ENCODE measurements around the gene SDHAF2.

DNA sequence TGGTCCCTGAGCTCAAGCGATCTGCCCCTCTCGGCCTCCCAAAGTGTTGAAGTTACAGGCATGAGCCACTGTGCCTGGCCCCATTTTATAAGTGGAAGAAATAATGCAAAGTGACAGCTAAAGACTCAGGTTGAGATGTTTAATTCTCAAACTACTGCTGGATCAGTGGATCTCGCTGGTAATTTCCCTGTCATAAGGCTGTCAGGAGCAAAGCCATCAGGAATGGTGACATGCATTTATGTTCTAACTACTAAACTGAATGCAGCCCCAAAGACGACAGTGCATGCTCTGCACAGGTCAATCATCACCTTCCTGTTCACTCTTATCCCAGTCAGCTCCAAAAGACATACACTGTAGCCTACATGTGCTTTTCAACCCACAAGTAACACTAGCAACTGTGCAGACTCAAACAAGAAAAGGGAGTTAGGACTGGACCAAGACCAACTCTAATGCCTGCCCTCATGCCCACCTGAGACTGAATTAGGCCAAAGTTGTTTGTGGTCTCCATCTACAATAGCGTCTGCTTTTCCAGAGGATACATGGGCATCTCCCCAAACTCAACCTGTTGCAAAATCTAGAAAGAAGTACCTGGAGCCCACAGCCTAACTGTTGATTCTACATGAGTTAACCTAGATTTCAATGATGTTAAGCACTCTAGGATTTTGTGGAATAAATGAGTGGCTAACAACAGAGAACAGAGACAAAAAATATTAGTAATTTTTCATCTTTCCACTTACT is 22.8 kb upstream of the SDHAF2 start:
- no peak; the same call in 1 of the 2 replicates for TF ChIP-seq POLR2AphosphoS5 (IDR thresholded peaks at IDR 0.05; ENCODE audit: low read depth, low read length)
- TF ChIP-seq, protein P1, sequence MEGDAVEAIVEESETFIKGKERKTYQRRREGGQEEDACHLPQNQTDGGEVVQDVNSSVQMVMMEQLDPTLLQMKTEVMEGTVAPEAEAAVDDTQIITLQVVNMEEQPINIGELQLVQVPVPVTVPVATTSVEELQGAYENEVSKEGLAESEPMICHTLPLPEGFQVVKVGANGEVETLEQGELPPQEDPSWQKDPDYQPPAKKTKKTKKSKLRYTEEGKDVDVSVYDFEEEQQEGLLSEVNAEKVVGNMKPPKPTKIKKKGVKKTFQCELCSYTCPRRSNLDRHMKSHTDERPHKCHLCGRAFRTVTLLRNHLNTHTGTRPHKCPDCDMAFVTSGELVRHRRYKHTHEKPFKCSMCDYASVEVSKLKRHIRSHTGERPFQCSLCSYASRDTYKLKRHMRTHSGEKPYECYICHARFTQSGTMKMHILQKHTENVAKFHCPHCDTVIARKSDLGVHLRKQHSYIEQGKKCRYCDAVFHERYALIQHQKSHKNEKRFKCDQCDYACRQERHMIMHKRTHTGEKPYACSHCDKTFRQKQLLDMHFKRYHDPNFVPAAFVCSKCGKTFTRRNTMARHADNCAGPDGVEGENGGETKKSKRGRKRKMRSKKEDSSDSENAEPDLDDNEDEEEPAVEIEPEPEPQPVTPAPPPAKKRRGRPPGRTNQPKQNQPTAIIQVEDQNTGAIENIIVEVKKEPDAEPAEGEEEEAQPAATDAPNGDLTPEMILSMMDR (IDR thresholded peaks at IDR 0.05) = no peak
- no peak for TF ChIP-seq TCF7L2 (IDR thresholded peaks at IDR 0.05; ENCODE audit: low read depth, low read length)
- TF ChIP-seq SIN3A (IDR thresholded peaks at IDR 0.05; ENCODE audit: borderline replicate concordance, insufficient read depth, low read depth, low read length) = no peak
- TF ChIP-seq, protein P2, sequence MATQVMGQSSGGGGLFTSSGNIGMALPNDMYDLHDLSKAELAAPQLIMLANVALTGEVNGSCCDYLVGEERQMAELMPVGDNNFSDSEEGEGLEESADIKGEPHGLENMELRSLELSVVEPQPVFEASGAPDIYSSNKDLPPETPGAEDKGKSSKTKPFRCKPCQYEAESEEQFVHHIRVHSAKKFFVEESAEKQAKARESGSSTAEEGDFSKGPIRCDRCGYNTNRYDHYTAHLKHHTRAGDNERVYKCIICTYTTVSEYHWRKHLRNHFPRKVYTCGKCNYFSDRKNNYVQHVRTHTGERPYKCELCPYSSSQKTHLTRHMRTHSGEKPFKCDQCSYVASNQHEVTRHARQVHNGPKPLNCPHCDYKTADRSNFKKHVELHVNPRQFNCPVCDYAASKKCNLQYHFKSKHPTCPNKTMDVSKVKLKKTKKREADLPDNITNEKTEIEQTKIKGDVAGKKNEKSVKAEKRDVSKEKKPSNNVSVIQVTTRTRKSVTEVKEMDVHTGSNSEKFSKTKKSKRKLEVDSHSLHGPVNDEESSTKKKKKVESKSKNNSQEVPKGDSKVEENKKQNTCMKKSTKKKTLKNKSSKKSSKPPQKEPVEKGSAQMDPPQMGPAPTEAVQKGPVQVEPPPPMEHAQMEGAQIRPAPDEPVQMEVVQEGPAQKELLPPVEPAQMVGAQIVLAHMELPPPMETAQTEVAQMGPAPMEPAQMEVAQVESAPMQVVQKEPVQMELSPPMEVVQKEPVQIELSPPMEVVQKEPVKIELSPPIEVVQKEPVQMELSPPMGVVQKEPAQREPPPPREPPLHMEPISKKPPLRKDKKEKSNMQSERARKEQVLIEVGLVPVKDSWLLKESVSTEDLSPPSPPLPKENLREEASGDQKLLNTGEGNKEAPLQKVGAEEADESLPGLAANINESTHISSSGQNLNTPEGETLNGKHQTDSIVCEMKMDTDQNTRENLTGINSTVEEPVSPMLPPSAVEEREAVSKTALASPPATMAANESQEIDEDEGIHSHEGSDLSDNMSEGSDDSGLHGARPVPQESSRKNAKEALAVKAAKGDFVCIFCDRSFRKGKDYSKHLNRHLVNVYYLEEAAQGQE (IDR thresholded peaks at IDR 0.05; ENCODE audit: insufficient read depth in 1 of 2, low read depth in 2 of 2, low read length in 1 of 2) = no peak

Data from Panc1 (cell line).